HG02763 (cell line): ENCODE results near the gene DAB1.

Source experiments
- ATAC-seq: cut with Tn5 transposase; IDR thresholded peaks from one replicate; pipeline ENCODE4 v1.9.1; 2021; ENCODE audit warnings: mild to moderate bottlenecking, moderate library complexity; ENCODE audit not compliant: unreplicated experiment

The DAB1 gene

GRCh38 chr1:57279909-57280666 lies 143.8 kb downstream of the DAB1 start:
- no peak for ATAC-seq

GRCh38 chr1:57278558-57278957 lies 145.3 kb downstream of the DAB1 start:
- ATAC-seq: no peak

GRCh38 chr1:57277681-57278080 lies 146.2 kb downstream of the DAB1 start:
- ATAC-seq: no peak

GRCh38 chr1:57276918-57277317 lies 146.9 kb downstream of the DAB1 start:
- no peak for ATAC-seq

GRCh38 chr1:57272601-57273000 lies 151.3 kb downstream of the DAB1 start:
- no peak for ATAC-seq

GRCh38 chr1:57272150-57272549 lies 151.7 kb downstream of the DAB1 start:
- ATAC-seq: no peak

GRCh38 chr1:57270927-57271698 lies 152.7 kb downstream of the DAB1 start:
- ATAC-seq: no peak

GRCh38 chr1:57269630-57270225 lies 154.1 kb downstream of the DAB1 start:
- ATAC-seq: no peak

GRCh38 chr1:57265104-57265503 lies 158.8 kb downstream of the DAB1 start:
- no peak for ATAC-seq

GRCh38 chr1:57262472-57262871 lies 161.4 kb downstream of the DAB1 start:
- no peak for ATAC-seq

- ATAC-seq: no peak
Observed at GRCh38 chr1:57258557-57259325, 165.1 kb downstream of the DAB1 start.

GRCh38 chr1:57255945-57256344 lies 167.9 kb downstream of the DAB1 start:
- no peak for ATAC-seq

- no peak for ATAC-seq
Observed at GRCh38 chr1:57254022-57254421, 169.8 kb downstream of the DAB1 start.

- no peak for ATAC-seq
Observed at GRCh38 chr1:57252597-57253294, 171.1 kb downstream of the DAB1 start.

GRCh38 chr1:57250021-57250420 lies 173.8 kb downstream of the DAB1 start:
- ATAC-seq: no peak

GRCh38 chr1:57249511-57249910 lies 174.3 kb downstream of the DAB1 start:
- no peak for ATAC-seq

- ATAC-seq: no peak
Observed at GRCh38 chr1:57248830-57249229, 175.0 kb downstream of the DAB1 start.

GRCh38 chr1:57238233-57238781 lies 185.6 kb downstream of the DAB1 start:
- no peak for ATAC-seq

- ATAC-seq: no peak
Observed at GRCh38 chr1:57235730-57236510, 187.9 kb downstream of the DAB1 start.
